IPS-20b (cell line): ENCODE results near the gene BCL2L15.
A peak's percentile ranks its signal among the peaks of the same experiment; 100 is the strongest.

Experiments
- H3K27ac ChIP-seq: one replicate; pipeline ENCODE4 v1.5.1; 2013; ENCODE audit warnings: low read length
- H3K27me3 ChIP-seq: 2 replicates; pipeline ENCODE4 v1.6.1; 2013; ENCODE audit warnings: mild to moderate bottlenecking, low read length, inconsistent platforms; ENCODE audit not compliant: insufficient read depth
- H3K36me3 ChIP-seq: 2 replicates; pipeline ENCODE4 v1.6.1; 2013; ENCODE audit warnings: low read depth, mild to moderate bottlenecking, inconsistent platforms, low read length, moderate library complexity; ENCODE audit not compliant: insufficient read depth
- H3K4me1 ChIP-seq: 2 replicates; pipeline ENCODE4 v1.6.1; 2013; ENCODE audit warnings: mild to moderate bottlenecking, control low read depth, inconsistent platforms, low read length, moderate library complexity; ENCODE audit not compliant: insufficient read depth
- H3K4me3 ChIP-seq: 2 replicates; pipeline ENCODE4 v1.5.1; 2013; ENCODE audit warnings: mild to moderate bottlenecking, low read length, inconsistent platforms
- H3K9ac ChIP-seq: 2 replicates; pipeline ENCODE4 v1.6.1; 2013; ENCODE audit warnings: low read depth, mild to moderate bottlenecking, inconsistent platforms, low read length, moderate library complexity
- H3K9me3 ChIP-seq: 2 replicates; pipeline ENCODE4 v1.6.1; 2013; ENCODE audit warnings: mild to moderate bottlenecking, low read depth, low read length, inconsistent platforms; ENCODE audit not compliant: insufficient read depth

Gene BCL2L15

DNA sequence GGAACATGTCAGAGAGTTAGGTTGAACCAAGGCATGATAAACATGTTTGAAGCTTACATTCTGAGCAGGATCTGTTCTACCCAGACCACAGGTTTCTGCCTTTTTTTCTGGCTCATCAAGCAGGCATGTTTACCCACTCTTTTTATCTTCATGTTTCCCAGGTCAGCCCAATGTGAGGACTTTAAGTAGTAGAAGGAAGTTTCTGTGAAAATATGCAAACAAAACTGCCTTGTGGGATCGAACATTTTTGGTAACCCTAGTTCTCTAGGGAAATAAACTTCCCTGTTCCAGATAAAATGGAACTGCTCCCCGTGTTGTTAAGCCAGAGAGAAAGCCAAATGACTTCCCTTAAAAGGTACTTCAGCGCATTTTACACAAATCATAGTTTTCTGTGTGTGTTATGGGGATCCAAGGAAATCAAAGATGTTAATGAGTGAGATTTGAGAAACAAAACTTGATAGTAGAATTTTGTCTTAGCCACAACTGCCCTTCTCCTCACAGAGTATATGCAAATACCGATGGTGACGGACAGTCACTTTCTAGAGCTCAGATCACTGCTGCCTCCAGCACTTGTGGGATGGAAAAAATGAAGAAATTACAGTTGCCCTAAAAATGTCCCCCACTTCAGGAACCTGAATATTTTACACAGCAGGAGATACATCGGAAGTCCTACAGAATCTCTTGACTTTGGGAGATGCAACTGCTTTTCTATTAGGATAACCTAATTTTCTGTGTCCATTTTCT lies 41.0 kb upstream of the BCL2L15 start:
- Histone ChIP-seq H3K9me3 (no peaks in the 10 kb centered on the region), H3K4me3 (peak overlapping the region; percentile 92), H3K27me3 (peaks cover 17% of the 10 kb centered on the region), H3K9ac (peak overlapping the region; percentile 77; the same call in 1 of the 2 replicates), H3K36me3 (no peaks in the 10 kb centered on the region), H3K4me1 (peaks cover 9% of the 10 kb centered on the region; the same call in 1 of the 2 replicates), H3K27ac (no peak overlapping the region)

DNA sequence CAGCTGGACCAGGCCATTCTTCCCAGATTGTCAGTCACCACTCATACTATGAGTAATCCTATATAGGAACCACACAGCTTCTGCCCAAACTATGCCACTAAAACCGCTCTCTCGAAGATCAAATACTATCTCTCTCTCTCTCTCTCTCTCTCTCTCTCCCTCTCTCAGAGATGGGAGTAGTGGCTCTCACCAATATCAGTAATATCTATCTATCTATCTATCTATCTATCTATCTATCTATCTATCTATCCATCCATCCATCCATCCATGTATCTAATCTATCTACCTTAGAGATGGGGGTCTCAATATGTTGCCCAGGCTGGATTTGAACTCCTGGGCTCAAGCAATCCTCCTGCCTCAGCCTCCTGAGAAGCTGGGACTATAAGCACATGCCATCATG lies 37.1 kb upstream of the BCL2L15 start:
- no peak overlapping the region for H3K27ac ChIP-seq
- H3K4me3 ChIP-seq, result no peak overlapping the region
- no peak overlapping the region for H3K9ac ChIP-seq
- H3K27me3 ChIP-seq, result peaks cover 17% of the 10 kb centered on the region
- H3K9me3 ChIP-seq, result no peaks in the 10 kb centered on the region
- no peaks in the 10 kb centered on the region for H3K36me3 ChIP-seq
- H3K4me1 ChIP-seq, result no peaks in the 10 kb centered on the region

DNA sequence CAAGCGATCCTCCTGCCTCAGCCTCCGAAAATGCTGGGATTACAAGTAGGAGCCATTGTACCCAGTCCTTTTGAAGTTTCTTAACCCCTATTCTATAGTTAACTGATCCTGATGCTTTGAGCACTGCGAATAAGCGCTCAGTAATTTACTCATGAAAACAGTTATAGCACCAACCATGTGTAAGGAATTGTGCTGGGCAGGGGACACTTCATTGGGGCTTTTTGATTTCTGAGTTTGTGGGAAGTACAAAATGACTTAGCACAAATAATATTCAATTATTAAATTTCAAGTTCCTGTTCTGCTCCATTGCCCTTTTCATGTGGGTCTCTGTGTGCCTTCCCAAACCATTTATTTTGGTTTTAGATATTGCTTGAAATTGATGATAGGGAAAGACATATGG lies 35.6 kb upstream of the BCL2L15 start:
- Histone ChIP-seq H3K9me3 (no peaks in the 10 kb centered on the region), H3K27ac (no peak overlapping the region), H3K4me3 (no peak overlapping the region), H3K27me3 (peaks cover 14% of the 10 kb centered on the region), H3K9ac (no peak overlapping the region), H3K36me3 (no peaks in the 10 kb centered on the region), H3K4me1 (no peaks in the 10 kb centered on the region)

DNA sequence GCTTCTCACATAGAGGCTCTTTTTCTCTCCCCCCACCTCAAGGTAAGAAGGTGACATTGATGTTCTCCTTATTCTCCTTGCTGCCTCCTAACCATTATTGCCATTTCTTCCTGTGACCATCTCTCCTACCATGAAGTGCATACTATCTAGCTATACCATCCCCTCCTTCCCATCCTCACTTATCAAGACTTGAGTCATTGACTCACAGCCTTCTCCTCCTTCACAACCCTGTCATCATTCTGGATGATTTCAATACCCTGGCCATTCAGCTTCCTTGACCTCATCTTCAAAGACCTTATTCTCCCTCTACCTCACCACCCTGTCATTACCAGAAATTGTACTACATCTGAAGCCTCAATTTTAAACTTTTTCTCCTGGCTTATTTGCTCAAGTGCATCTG lies 30.9 kb upstream of the BCL2L15 start:
- Histone ChIP-seq H3K4me3 (no peak overlapping the region), H3K27me3 (no peaks in the 10 kb centered on the region; the same call in 1 of the 2 replicates), H3K27ac (no peak overlapping the region), H3K9me3 (no peaks in the 10 kb centered on the region), H3K9ac (no peak overlapping the region), H3K36me3 (peaks cover 3% of the 10 kb centered on the region; the same call in 1 of the 2 replicates), H3K4me1 (no peaks in the 10 kb centered on the region)

DNA sequence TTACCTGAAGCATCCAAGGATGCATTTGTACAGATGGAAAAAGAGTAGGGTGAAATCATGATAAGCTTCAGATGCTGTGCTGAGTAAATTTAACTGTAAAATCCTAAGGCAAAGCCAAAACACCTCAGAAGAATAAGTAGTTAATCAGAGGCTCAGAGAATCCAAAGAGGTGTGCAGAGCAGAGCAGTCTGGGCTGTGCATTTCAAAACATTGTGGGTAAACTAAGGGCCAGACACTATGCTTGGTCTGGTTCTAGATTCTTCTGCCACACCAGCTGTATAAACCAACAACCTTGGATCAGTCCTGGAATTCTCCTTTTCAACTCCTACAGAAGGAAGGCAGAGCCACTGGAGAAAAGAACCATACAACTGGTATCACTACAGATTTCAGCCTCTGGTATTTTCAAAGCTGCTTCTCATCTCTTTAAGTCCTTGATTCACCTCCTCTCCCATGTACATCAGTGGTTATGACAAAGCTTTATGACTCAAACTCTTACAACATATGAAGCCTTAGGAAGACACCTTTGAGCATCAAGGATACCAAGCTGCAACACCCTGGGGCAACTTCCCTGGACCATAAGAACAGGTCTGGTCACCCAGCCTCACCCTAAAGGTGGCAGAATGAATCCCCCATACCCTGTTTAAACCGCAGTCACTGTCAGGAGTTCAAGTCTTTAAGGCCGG lies 30.2 kb upstream of the BCL2L15 start:
- no peaks in the 10 kb centered on the region for H3K9me3 ChIP-seq
- no peak overlapping the region for H3K4me3 ChIP-seq
- no peak overlapping the region for H3K9ac ChIP-seq
- H3K27ac ChIP-seq, result no peak overlapping the region
- no peaks in the 10 kb centered on the region for H3K27me3 ChIP-seq
- peaks cover 10% of the 10 kb centered on the region for H3K36me3 ChIP-seq
- H3K4me1 ChIP-seq, result no peaks in the 10 kb centered on the region

DNA sequence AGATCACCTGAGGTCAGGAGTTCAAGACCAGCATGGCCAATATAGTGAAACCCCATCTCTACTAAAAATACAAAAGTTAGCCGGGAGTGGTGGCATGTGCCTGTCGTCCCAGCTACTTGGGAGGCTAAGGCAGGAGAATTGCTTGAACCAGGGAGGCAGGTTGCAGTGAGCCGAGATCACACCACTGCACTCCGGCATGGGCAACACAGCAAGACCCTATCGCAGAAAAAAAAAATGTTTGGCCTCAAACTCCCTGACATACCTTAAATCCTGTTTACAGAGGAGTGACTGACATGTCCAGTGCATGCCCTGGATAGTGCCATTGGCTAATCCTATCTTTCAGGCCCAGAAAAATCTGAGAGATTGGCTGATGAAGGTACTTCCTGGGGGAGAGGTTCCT lies 29.6 kb upstream of the BCL2L15 start:
- H3K27ac ChIP-seq, result no peak overlapping the region
- H3K4me1 ChIP-seq, result no peaks in the 10 kb centered on the region
- H3K4me3 ChIP-seq, result no peak overlapping the region
- no peaks in the 10 kb centered on the region for H3K27me3 ChIP-seq
- no peaks in the 10 kb centered on the region for H3K9me3 ChIP-seq
- H3K9ac ChIP-seq, result no peak overlapping the region
- H3K36me3 ChIP-seq, result peaks cover 16% of the 10 kb centered on the region

DNA sequence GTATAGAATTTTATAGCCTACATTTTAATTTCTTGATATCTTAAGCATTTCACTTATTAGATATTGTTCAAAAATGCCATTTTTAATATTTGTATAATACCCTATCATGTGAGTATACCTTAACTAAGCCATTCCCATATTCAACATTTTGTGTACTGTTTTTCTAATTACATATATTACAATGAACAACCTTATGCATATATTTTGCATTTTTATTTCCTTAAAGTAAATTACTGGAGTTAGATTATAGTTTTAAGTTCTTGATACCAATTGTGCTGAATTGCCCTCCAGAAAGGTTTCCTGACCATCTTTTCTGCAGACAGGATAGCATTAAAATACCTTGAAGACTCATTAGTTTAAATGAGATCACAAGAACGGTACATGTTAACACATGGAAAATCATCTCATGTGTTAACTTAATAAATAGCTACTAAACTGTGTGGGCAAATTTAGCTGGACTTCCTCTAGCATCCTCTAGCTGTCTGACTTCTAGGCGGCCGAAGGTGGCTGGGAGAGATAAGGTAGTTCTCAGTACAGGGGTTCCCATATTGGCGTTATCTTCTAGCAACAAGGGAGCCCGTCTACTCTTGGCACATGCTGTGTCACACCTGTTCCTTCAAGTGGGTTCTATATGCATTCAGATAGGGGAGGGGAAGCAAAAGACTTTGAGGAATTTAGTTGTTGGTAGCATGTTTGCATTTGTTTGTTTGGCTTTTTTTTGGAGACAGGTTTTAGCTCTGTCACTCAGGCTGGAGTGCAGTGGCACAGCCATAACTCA lies 26.7 kb upstream of the BCL2L15 start:
- Histone ChIP-seq H3K9ac (no peak overlapping the region), H3K4me1 (no peaks in the 10 kb centered on the region), H3K27me3 (no peaks in the 10 kb centered on the region), H3K36me3 (peaks cover 37% of the 10 kb centered on the region), H3K9me3 (no peaks in the 10 kb centered on the region), H3K27ac (no peak overlapping the region), H3K4me3 (no peak overlapping the region)

DNA sequence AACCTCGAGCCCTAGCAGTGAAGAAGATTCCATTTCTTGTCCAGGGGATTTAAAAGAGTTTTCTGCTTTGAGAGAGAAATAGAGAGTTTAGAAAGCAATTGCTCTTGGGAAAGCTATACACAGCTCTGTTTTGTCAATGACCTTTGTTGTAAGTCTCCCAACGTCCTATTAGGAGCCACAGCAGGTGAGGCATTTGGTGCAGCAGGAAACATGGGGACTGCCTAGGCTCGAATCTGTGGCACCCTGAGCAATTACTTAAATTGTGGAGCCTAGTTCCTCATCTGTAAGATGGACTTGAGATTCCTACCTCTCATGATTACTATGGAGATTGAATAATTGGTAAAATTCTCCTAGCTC lies 25.9 kb upstream of the BCL2L15 start:
- H3K9me3 ChIP-seq, result no peaks in the 10 kb centered on the region
- H3K36me3 ChIP-seq, result peaks cover 45% of the 10 kb centered on the region
- no peaks in the 10 kb centered on the region for H3K4me1 ChIP-seq
- no peak overlapping the region for H3K4me3 ChIP-seq
- no peak overlapping the region for H3K9ac ChIP-seq
- H3K27me3 ChIP-seq, result no peaks in the 10 kb centered on the region
- H3K27ac ChIP-seq, result no peak overlapping the region

DNA sequence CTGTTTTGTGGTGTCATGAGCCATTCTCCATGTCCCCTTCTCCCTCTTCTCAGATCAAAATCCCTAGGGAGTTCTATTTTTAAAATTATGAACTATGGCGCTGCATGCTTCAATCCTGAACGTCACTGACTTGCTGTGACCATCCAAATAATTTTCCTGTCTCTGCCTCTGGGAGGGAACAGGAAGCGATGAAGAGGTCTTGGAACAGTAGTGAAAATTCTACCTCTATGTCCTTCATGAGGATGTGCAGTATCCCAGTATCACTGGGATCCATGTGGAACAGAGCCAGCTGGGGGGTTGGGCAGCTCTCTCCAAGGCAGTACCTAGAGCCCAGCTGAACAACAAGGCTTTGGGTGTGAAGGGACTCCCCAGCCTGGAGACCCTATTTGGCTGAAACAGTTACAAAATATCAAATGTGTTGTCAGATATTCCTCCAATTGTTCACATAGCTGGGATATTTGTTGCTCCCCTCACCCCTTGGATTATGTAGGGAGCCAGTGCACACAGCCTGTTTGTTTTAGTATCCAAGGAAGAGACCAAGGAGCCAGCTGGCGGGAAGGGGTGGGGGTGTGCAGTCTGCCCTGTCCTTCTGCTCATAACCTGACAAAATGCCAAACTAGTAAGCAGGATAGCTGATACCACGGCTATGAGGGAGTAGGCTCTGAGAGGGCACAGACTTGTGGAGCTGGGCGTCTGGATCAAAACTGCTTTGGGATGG lies 25.4 kb upstream of the BCL2L15 start:
- H3K4me3 ChIP-seq, result no peak overlapping the region
- H3K9me3 ChIP-seq, result no peaks in the 10 kb centered on the region
- H3K4me1 ChIP-seq, result no peaks in the 10 kb centered on the region
- no peaks in the 10 kb centered on the region for H3K27me3 ChIP-seq
- H3K36me3 ChIP-seq, result peaks cover 50% of the 10 kb centered on the region
- H3K27ac ChIP-seq, result no peak overlapping the region
- H3K9ac ChIP-seq, result no peak overlapping the region

DNA sequence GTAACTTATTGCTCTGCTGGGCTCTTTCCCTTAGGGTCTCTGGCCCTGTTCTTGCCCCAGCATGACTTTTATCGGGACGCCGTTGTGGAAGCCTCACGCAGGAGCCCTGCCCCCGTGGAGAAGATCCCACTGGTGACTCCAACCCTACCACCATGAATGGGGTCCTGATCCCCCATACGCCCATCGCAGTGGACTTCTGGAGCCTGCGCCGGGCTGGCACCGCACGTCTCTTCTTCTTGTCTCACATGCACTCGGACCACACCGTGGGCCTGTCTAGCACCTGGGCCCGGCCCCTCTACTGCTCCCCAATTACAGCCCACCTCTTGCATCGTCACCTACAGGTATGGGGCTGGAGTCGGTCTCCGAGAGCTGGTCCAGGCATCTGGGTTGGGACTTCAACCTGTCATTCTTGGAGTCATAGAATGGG lies 18.1 kb upstream of the BCL2L15 start:
- H3K4me1 ChIP-seq, result peaks cover 5% of the 10 kb centered on the region; the same call in 1 of the 2 replicates
- H3K27ac ChIP-seq, result peak overlapping the region; percentile 29
- peak overlapping the region; percentile 94 for H3K4me3 ChIP-seq
- peaks cover 30% of the 10 kb centered on the region for H3K36me3 ChIP-seq
- peak overlapping the region; percentile 94; the same call in 1 of the 2 replicates for H3K9ac ChIP-seq
- no peaks in the 10 kb centered on the region for H3K27me3 ChIP-seq
- H3K9me3 ChIP-seq, result no peaks in the 10 kb centered on the region

DNA sequence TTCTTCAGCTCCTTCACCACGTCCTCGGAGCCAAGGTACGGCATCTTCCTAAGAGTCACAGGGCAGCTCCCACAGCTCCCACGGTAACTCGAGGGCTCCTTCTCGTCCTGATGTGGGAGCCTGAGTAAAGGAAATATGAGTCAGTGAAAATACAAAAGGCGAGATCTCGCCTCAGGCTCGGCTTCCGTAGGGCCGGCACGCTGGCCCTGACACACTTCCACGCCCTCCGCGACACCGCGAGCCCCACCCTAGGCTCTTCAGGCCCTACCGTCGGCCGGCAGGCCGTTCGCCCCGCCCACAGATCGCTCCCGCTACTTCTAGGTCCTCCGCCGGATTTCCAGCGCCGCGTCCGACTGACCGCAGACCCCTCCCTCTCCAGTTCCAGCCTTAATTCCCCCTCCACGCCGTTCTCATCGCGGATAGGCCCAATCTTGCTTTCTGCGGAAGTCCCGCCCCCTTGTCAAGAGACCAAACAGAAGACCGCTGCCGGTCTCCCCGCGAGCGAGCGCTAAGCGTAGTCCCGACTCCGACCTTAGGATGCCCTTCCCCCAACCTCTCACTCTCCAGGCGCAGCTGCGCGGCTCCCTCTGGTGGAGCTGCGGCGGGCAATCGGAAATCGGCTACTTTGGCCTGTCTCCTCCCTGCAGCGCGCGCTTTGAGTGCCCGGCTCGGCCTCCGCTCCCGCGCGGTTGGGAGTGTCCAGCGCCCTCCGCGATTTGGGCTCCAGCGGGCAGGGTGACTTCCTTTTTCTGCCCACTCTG lies 17.5 kb upstream of the BCL2L15 start, which contains the start of the genes AP4B1 and DCLRE1B:
Gene AP4B1, minus strand, starts transcription at position 126 of the 761 bp plus-strand sequence. Its CDS starts 82 bp downstream, at position 44.
Gene DCLRE1B, plus strand, starts transcription at position 653 of the 761 bp plus-strand sequence. CDS start 261 bp downstream, outside the sequence.
- Histone ChIP-seq H3K36me3 (peaks cover 30% of the 10 kb centered on the region), H3K4me1 (peaks cover 5% of the 10 kb centered on the region; the same call in 1 of the 2 replicates), H3K4me3 (peak within 1 kb of the TSS; percentile 94), H3K9ac (peak within 1 kb of the TSS; percentile 94; the same call in 1 of the 2 replicates), H3K27me3 (no peaks in the 10 kb centered on the region), H3K9me3 (no peaks in the 10 kb centered on the region), H3K27ac (peak within 1 kb of the TSS; percentile 29)
